ENCODE results near the gene BBX.

Gene BBX

DNA sequence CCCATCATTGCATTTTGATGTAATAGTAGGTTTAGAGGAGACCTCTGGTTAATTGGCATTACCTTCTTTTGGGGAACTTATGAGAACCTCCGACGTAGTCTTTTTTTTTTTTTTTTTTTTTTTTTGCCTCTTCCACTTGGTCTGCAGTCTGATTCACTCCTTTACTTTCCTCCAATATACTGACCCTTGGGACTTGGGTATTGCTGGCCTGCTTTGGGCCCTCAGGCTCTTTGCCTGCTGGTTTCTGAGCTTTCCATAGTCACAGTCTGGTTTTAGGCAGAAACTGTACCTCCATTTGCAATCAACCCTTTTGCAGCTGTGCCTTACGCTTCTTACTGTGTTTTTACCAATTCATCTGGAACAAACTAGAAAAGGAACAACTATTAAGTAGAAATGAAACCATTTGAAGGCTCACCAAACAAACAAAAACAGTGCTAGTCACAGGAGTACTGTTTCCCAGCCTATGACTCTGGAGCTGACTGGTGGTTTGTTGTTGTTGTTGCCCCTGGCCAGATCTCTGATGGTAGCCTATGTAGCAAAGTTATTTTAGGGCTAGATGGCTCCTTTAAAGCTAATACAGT, 272.8 kb downstream of the BBX start:
- FAIRE-seq: no peak
- no peak for DNase-seq (ENCODE audit: low spot score)

DNA sequence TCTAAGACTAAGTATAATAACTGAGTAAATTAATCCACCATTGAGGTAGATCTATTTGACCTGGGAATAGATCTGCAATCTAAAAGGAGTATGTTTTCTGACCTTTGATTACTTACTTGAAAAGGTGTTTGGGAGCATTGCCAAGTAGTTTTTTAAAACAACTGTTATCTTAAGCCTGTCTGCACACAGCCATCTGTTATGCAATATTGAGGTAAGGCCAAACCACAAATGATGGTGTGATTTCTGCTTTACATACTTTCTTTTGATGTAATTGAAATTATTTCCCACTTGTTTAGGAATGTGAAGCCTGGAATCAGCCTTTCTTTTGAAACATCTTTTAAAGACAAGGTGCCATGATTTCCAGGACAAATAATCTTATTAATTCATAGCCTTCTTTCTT, 274.0 kb downstream of the BBX start:
- no peak for DNase-seq (ENCODE audit: low spot score)
- FAIRE-seq: peak; percentile 7

DNA sequence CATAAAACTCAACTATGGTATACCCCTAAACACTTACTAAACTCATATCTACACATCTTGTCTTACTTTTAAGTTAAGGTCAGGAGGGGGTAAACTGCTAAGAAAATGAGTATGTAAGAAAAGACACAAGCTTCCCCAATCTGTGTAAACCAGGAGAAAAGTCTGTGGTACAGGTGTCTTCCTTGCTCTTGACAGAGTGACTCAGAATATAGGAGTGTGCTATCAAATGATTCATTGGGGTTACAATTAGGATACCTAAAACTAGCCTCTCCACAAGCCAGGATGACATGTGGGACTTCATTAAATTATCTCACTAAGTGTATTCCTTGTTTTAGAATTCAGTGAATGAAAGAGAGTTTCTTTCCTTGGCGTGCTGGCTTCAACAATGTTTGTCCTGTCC, 274.8 kb downstream of the BBX start:
- no peak for DNase-seq (ENCODE audit: low spot score)
- no peak for FAIRE-seq

DNA sequence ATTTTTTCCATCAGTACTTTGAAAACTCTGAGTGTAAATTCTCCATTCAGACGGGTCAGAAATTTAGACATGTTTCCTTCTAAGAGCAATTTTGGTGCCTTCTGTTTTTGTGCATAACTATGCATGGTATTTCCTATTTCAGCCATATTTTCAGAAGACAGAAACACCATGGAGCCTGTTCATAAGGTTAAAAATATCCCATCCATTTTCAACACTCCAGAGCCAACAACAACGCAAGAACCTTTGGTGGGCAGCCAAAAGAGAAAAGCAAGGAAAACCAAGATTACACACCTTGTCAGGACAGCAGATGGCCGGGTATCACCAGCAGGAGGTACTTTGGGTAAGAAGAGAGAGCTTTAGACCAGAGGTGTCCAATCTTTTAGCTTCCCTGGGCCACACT, 275.6 kb downstream of the BBX start:
- DNase-seq (ENCODE audit: low spot score) (no peak), FAIRE-seq (no peak)

DNA sequence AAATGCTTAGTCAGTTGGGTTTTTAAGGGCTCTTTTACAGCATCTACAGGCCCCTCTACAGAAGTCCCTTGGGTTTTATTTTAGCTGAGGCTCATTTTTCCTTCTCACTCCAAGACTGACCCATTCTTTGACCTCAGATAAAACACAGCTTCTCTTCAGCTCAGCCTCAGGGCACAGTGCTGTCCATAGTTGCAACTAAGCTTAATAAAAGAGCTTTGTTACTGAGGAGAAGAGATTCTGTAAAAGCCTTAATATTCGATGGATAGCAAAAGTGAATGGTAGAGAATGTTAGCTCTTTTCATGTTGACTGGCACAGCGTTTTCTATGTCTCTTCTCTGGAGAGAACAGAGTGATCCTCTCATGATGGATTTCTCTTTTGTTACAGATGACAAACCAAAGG, 277.9 kb downstream of the BBX start:
- FAIRE-seq: no peak
- DNase-seq (ENCODE audit: low spot score): no peak

DNA sequence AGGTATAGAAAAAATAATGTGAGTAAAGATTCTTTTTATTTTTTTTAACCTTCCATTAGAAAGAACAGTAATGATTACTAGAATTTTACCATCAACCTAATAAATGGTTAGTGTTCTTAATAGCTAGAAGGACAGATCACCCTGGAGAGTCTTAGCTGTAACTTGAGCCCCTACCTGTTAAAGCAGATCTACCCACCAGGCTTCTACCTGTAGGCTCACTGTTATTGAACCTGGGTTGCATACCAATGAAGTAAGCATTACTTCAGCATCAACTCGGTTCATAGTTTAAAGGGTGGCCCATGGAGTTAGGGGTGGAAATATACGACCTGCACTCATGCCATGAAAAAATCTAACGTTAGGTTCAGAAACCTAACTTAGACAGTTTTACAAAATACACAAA, 280.4 kb downstream of the BBX start:
- DNase-seq (ENCODE audit: low spot score): no peak
- no peak for FAIRE-seq

DNA sequence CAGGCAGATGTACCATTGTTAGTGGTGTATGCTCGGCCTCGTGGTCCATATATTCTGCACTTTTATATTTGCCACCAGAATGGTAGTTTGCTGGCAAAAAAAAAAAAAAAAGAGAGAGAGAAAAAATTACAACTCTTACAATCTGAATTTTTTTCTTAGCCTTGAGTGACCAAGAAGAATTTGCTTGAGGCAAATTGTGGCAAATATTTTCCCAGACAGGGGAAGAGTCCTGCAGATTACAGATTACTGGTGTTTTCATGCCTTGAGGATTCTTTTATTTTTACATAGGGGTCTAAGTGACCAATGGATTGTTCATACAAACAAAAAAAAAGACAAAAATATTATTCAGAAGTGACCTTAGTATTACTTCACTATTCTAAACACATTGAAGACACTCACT, 283.3 kb downstream of the BBX start:
- no peak for DNase-seq (ENCODE audit: low spot score)
- FAIRE-seq: no peak

DNA sequence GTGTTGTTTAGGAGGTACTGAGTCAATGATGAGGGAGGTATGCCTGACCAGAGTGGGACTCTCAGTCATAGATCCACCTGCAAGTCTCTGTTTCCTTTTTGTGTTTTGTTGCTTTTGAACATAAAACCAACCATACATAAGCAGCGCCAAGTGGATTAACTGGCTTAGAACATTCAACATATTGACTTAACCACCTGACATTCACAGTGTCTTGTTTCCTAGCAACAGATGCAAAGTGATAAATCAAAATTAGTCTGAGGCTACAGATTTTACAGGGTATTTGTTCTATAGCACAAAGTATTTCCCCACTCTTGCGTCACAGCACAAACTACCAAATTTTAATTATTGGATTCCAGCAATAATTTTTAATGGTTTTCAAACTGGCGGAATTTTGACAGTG, 283.8 kb downstream of the BBX start:
- FAIRE-seq (no peak), DNase-seq (ENCODE audit: low spot score) (no peak)

DNA sequence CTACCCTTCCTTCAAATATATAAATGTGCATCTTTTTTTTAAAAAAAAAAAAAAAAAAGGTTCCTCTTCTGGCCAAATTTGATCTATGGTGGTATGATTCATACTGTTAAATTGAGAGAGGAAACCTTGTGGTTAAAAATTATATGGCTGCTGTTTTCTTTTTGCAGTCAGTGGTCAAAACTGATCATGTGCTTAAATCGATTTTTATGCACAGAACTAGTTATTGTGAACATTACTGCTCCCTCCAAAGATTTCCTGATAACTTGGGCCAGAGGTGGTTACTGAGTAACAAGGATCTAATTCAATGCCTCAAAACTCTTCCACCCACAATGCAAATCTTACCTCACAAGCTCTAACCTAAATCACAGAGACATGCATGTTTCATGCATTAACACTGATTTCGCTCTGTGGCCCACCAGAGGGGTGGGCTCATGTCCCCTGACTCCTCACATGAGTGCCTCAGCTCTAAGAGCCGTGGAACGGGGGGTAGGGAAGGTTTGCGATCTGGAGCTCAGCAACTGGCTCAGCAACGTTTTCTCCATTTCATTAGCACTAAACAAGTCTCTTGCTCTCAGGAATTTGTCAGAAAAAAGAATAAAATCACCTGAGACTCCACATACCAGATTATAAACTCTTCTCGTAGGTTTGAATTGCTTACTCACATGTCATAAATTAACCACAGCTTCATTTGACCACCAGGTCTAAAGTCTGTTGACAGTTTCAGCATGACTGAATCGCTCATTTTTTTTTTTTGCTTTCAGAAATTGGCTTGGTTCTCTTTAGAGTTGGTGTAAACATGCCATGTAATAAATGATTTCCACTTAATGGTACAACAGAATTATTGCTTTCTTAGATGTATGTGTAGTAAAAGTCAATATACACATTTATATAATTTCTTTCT, 287.7 kb downstream of the BBX start:
- FAIRE-seq: peak; percentile 88
- DNase-seq (ENCODE audit: low spot score): peak; percentile 49

DNA sequence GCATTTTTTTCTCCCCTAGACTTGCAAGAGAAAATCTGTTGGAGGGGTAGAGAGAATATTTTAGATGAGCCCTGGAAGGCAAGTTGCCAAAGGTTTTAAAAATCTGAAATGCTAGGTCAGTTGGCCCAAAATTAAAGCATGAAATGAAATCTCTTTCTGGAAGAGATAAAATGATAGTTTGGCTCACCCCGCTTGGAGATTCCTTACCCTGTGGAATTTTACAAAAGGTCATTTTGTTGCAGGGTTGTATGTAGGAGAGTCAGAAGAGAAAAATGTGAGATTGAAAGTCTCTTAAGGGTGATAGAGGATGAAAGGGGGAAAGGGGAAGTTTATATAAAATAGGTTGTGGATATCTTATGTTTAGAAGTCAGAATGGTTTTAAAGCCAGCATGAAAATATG, 290.3 kb downstream of the BBX start:
- FAIRE-seq (peak; percentile 23), DNase-seq (ENCODE audit: low spot score) (no peak)

DNA sequence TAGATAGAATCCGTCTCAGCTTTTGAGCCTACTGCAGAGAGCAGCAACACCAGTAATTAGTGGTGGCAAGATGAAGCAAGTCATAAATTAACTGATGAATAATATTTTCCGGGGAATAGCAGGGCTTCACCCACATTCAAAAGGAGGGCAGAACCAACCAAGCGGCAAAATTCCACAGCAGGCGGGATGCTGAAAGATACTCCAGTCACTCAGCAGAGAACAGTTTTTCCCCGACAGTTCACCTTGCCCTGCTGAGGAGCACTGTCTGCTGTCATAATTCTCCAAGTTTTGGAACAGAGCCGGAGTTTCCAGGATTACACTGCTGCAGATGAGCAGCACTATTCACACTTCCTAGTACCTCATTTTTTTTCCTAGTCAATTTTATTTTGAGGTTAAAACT, 293.3 kb downstream of the BBX start:
- DNase-seq (ENCODE audit: low spot score) (peak; percentile 89), FAIRE-seq (peak; percentile 98)

DNA sequence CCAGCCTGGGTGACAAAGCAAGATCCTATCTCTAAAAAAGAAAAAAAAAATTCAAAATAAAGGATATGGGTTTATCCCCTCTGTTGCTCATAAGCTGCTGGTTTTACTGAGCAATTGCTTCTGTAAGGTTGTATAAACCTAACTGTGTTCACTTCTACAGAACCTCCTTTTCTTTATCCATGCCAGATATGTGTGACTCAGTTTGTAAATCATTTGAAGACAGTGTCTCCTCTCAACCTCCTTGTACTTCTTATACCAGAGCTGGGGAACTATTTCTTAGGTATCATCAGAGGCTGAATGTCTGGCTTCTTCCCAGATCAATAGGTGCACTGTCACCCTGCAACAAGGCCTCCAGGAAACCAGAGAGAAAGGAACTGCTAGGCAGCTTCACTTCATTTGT, 294.3 kb downstream of the BBX start:
- peak; percentile 89 for FAIRE-seq

DNA sequence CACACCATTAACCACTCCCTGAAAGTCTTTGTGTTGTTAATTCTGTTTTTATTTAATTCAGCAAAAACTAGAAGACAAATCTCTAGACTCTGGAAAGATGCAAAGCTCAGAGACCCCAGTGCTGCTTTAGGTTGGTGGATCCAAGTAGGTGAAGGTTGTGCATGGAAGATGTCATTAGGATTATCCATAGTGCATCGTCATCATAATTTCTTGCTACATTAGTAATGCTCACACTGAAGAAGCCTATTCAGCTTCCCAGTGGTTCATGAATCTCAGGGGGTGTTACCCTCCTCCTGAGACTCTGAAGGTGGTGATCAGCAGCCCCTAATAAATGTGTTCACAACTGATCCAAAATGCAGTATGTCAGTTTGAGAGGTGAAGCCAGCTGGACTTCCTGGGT, 295.3 kb downstream of the BBX start:
- no peak for FAIRE-seq

More for the DNA sequence above, 294.3 kb downstream of the BBX start:
- peak; percentile 64 for DNase-seq (ENCODE audit: low spot score)

DNA sequence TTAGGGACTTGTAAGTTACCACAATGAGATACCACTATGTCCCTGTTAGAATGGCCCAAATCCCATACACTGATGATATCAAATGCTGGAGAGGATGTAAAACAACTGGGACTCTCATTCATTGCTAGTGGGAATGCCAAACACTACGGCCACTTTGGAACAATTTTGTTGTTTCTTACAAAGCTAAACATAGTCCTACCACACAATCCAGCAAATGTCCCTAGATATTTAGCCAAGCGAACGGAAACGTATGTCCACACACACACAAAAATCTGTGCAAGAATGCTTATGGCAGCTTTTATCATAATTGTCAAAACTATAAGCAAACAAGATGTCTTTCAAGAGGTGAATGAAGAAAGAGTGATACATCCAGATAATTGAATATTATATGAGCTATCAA, 296.9 kb downstream of the BBX start:
- no peak for FAIRE-seq
- no peak for DNase-seq (ENCODE audit: low spot score)

More for the DNA sequence above, 295.3 kb downstream of the BBX start:
- no peak for DNase-seq (ENCODE audit: low spot score)

DNA sequence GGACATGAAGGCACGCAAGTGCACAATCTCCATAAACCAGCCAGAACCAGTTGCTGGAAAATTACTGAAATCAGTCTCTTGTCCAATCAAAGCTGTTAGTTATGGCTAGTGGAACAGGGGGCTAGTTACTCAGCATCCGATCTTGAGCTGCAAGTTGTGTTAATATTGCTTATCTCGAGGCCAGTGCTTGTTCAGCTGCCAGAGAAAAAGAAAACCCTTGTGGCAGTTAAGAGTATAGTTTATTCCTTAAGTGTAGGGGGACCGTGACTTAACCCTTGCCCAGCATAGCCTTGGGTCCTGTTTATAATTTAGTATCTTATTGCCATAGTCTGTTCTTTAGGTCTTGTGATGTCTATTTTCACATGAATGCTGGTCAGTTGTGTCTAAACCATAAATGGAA, 299.5 kb downstream of the BBX start:
- DNase-seq (ENCODE audit: low spot score) (no peak), FAIRE-seq (no peak)

DNA sequence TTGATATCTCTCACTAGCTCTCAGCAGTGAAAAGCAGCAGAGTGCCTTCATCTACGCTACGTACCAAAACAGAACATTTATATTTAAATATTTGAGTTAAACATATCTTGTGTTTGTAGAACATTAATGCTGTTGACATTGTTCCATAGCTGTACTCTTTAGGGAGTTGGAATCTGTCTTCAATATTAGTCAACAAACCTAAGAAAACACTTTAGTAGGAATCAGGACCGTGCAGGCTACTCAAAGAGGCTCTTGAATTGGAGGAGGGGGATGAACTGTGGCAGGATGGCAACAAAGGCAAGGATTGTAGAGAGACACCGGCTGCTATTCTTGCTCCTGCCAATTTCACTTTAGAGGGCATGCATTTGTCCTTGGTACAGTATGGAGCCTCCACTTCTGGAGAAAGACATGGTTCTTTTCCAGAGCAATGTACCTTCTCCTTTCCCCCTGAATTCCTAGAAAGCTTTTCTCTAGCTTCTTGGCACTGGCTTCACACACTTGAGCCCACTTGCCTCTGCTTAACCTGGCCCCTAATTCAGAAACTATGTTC, 302.1 kb downstream of the BBX start:
- FAIRE-seq (no peak), DNase-seq (ENCODE audit: low spot score) (no peak)

DNA sequence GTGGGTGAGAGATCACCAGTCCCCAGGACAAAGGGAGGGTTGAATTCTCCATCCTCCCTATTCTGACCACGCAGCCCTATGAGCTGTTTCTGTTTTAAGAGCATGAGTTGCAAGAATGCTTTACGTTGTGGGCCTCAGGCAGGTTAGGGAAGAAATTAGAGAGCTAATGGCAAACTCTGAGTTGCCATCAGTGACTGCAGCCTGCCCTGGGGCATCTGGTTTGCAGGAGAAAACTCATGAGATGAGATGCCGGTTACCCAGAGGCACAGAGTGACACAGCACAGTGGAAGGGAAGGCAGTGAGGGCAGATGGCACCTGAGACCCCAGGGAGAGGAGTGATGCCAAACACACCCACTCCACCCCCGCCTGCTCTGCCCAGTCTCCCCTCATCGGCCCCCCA, 302.8 kb downstream of the BBX start:
- DNase-seq (ENCODE audit: low spot score) (no peak), FAIRE-seq (no peak)

DNA sequence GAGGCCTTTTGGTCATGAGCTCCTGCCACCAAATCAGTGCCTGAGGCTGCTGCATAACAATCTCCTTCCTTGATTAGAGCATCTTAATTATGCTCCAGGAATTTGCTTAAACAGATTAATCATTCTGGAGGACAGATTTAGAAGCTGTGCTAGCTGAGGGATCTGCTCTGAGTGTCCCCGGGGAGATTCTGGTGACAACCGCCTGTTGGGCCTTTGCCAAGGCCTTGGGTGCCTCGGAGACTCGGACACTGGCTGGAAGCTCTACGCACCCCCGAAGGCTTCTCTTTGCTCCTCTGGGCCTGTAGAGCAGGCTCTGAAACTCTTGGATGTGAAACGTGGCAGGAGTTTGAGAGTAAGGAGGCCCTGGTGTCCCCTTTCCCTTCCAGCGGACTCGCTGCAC, 304.0 kb downstream of the BBX start:
- FAIRE-seq (no peak), DNase-seq (ENCODE audit: low spot score) (no peak)

DNA sequence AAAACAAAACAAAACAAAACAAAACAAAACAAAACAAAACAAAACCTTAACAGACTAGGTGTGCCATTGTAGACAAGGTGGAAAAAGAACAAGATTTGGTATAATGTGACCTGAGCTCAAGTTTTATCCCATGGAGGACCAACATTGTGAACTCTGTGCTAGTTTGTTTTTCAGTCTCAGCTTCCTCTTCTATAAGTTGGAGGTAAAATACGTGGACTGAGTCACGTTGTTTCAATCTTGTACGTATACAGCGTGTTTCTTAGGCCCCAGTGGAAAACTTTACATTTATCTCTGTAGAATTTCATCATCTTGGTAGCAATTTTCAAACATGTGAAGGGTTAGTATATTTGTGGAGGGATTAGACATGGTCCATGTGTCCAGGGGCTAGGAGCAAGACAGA, 306.4 kb downstream of the BBX start:
- no peak for DNase-seq (ENCODE audit: low spot score)
- no peak for FAIRE-seq

DNA sequence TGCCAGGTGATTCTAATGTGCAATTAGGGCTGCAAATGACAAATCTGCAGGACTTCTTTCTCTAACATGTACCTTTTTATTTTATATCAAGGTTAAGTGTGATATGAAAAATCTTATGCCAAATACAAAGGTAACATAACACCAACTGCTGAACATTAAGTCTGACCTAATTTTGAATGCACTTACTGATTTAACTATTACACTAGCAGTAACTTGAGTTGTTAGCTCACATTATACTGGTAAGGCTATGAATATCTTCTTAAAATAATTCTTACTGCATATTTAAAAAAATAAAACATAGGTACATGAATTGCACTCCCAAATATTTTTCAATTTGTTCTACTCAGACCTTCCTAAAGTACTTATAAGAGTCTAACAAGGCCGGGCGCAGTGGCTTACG, 308.8 kb downstream of the BBX start:
- no peak for DNase-seq (ENCODE audit: low spot score)
- FAIRE-seq: no peak

DNA sequence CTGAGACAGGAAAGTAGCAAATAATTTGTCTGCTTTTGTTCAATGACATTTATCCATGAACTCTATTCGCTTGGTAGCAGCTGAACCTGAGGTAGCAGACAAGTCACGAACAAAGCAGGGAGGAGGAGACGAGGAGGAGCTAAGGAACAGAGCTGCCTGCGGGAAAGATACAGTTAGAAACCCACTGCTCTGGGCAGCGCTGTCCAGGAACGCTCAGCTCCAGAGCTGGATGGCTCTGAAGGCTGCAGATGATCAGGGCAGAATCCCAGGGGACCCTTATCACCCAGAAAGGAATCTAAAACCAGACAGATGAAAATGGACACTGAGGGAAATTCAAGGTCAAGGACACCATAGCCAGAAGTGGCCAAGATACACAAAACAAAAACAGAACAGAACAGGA, 310.3 kb downstream of the BBX start:
- FAIRE-seq (no peak), DNase-seq (ENCODE audit: low spot score) (no peak)

DNA sequence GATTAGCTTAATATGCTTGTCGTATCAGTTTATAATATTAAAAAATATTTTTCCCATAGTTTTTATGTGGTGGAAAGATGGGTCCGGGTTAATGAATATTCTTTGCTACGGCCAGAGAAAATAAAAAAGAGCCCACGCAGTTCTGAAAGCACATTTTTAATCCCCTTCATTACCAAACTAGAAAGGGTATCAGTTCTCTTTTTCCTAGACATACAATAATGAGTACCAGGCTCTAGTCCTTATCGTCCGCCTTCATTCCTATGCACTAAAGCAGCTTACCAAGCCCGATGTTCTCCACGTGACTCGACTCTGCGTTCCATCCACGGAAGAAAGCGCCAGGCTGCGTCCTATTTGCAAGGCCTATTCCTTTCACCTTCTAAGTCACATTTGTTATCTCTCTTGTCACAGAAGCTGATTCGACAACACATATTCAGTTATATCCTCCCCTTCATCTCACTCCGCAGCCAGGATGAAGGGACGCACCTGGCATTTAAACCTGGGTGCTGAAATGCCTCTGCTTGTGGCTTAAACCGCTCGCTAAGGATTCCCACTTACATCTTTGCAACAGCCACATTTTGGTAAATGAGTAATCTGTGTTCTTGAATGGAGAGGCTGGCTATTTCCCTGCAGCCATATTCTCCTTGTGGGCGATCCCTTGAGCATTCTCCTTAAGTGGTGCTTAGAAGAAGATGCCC, 311.1 kb downstream of the BBX start:
- FAIRE-seq (no peak), DNase-seq (ENCODE audit: low spot score) (no peak)

Data from RCC 7860 (cell line).